Fibroblast of the aortic adventitia (primary cell): ENCODE measurements around the gene NUDT1. TPM values are rescaled to one million over a fixed set of nuclear protein-coding genes. Genes with fewer than 3 reads are reported as not detected.

Experiments used
- DNase-seq: peaks from one replicate; pipeline ENCODE4 v3.0.0-alpha.2; 2010; ENCODE audit warnings: low read depth
- H3K4me3 ChIP-seq: 2 replicates; pipeline ENCODE4 v1.5.1; 2011; ENCODE audit warnings: low read depth, mild to moderate bottlenecking, control low read depth, low read length, moderate library complexity
- CTCF ChIP-seq: IDR thresholded peaks from 2 replicates; pipeline ENCODE4 v1.5.1; 2011; ENCODE audit warnings: mild to moderate bottlenecking, low read length, control low read depth, inconsistent platforms; ENCODE audit not compliant: insufficient read depth
- total RNA-seq: library from RNA; depleted of rRNA; stranded (reverse); fragments of >200 nt; gene quantifications from 2 replicates; pipeline ENCODE4 v1.2.3, GENCODE V29; 2012; ENCODE audit warnings: low replicate concordance

Gene NUDT1
- total RNA-seq, 1 donor = 16.3 TPM

GRCh38 chr7:2211926-2212325 lies 30.1 kb upstream of the NUDT1 start:
- TF ChIP-seq CTCF = no peak
- H3K4me3 ChIP-seq = no peak overlapping the region
- DNase-seq = no peak

GRCh38 chr7:2212906-2213305 lies 29.1 kb upstream of the NUDT1 start:
- TF ChIP-seq CTCF = no peak
- no peak for DNase-seq
- no peak overlapping the region for H3K4me3 ChIP-seq

- H3K4me3 ChIP-seq = no peak overlapping the region
- no peak for DNase-seq
- no peak for TF ChIP-seq CTCF
Observed at GRCh38 chr7:2213551-2214215, 28.3 kb upstream of the NUDT1 start.

GRCh38 chr7:2214636-2215035 lies 27.4 kb upstream of the NUDT1 start:
- H3K4me3 ChIP-seq = no peak overlapping the region
- TF ChIP-seq CTCF = no peak
- DNase-seq = no peak

GRCh38 chr7:2215851-2216250 lies 26.2 kb upstream of the NUDT1 start:
- DNase-seq = no peak
- H3K4me3 ChIP-seq = no peak overlapping the region
- no peak for TF ChIP-seq CTCF

GRCh38 chr7:2217206-2217605 lies 24.8 kb upstream of the NUDT1 start:
- DNase-seq = no peak
- no peak for TF ChIP-seq CTCF
- H3K4me3 ChIP-seq = no peak overlapping the region
